H9 (cell line): ENCODE data around the gene ISLR2. TPM values are rescaled to one million over a fixed set of nuclear protein-coding genes. Genes with fewer than 3 reads are reported as not detected.
A peak's percentile ranks its signal among the peaks of the same experiment; 100 is the strongest.

ENCODE experiments used
- DNase-seq: peaks from one replicate; pipeline ENCODE4 v3.0.0-alpha.2; 2017
- H2AFZ ChIP-seq: one replicate; pipeline ENCODE4 v1.6.1; 2013; ENCODE audit warnings: mild to moderate bottlenecking, low read length, control low read depth, moderate library complexity
- H2AK5ac ChIP-seq: 2 replicates; pipeline ENCODE4 v1.6.1; 2013; ENCODE audit warnings: low read length, control low read depth, mixed read lengths; ENCODE audit not compliant: insufficient read length
- H2BK120ac ChIP-seq: one replicate; pipeline ENCODE4 v1.6.1; 2013; ENCODE audit warnings: low read depth, mild to moderate bottlenecking, low read length, control low read depth, inconsistent platforms; ENCODE audit not compliant: poor library complexity, severe bottlenecking
- H2BK12ac ChIP-seq: 2 replicates; pipeline ENCODE4 v1.6.1; 2013; ENCODE audit warnings: low read length, control low read depth, mixed read lengths, low read depth; ENCODE audit not compliant: insufficient read length
- H2BK15ac ChIP-seq: 2 replicates; pipeline ENCODE4 v1.6.1; 2013; ENCODE audit warnings: low read depth, low read length, control low read depth
- H2BK20ac ChIP-seq: one replicate; pipeline ENCODE4 v1.6.1; 2013; ENCODE audit warnings: low read depth, mild to moderate bottlenecking, low read length, control low read depth, inconsistent platforms; ENCODE audit not compliant: poor library complexity, severe bottlenecking
- H2BK5ac ChIP-seq: 2 replicates; pipeline ENCODE4 v1.6.1; 2013; ENCODE audit warnings: low read length, control low read depth, mixed read lengths; ENCODE audit not compliant: insufficient read length
- H3K14ac ChIP-seq: 2 replicates; pipeline ENCODE4 v1.6.1; 2013; ENCODE audit warnings: low read length, control low read depth; ENCODE audit not compliant: insufficient read depth
- H3K18ac ChIP-seq: 2 replicates; pipeline ENCODE4 v1.6.1; 2013; ENCODE audit warnings: low read depth, mild to moderate bottlenecking, mixed read lengths, low read length, control low read depth; ENCODE audit not compliant: insufficient read length
- H3K23ac ChIP-seq: 2 replicates; pipeline ENCODE4 v1.6.1; 2013; ENCODE audit warnings: low read length, control low read depth, mixed read lengths, low read depth; ENCODE audit not compliant: insufficient read length
- H3K23me2 ChIP-seq: 2 replicates; pipeline ENCODE4 v1.6.1; 2013; ENCODE audit warnings: low read depth, mild to moderate bottlenecking, mixed read lengths, low read length, control low read depth; ENCODE audit not compliant: insufficient read length, poor library complexity, severe bottlenecking
- H3K27ac ChIP-seq: 2 replicates; pipeline ENCODE4 v1.5.1; 2013; ENCODE audit warnings: low read length, control low read depth, mixed read lengths, low read depth; ENCODE audit not compliant: insufficient read length
- H3K27me3 ChIP-seq: 2 replicates; pipeline ENCODE4 v1.6.1; 2013; ENCODE audit warnings: low read length, control low read depth, inconsistent platforms; ENCODE audit not compliant: insufficient read depth
- H3K4ac ChIP-seq: 2 replicates; pipeline ENCODE4 v1.6.1; 2013; ENCODE audit warnings: low read depth, mild to moderate bottlenecking, control low read depth, inconsistent platforms, low read length, moderate library complexity
- H3K4me1 ChIP-seq: 2 replicates; pipeline ENCODE4 v1.6.1; 2013; ENCODE audit warnings: low read length, control low read depth, inconsistent platforms; ENCODE audit not compliant: insufficient read depth
- H3K4me2 ChIP-seq: 2 replicates; pipeline ENCODE4 v1.6.1; 2013; ENCODE audit warnings: low read length, control low read depth, mixed read lengths; ENCODE audit not compliant: insufficient read length, insufficient read depth
- H3K56ac ChIP-seq: 2 replicates; pipeline ENCODE4 v1.6.1; 2013; ENCODE audit warnings: low read depth, mild to moderate bottlenecking, mixed read lengths, low read length, control low read depth; ENCODE audit not compliant: insufficient read length
- H3K79me1 ChIP-seq: 2 replicates; pipeline ENCODE4 v1.6.1; 2013; ENCODE audit warnings: low read depth, mild to moderate bottlenecking, moderate library complexity, low read length, control low read depth, inconsistent platforms; ENCODE audit not compliant: insufficient read depth, poor library complexity, severe bottlenecking
- H3K79me2 ChIP-seq: 2 replicates; pipeline ENCODE4 v1.6.1; 2013; ENCODE audit warnings: low read length, control low read depth, inconsistent platforms; ENCODE audit not compliant: insufficient read depth
- H3K9ac ChIP-seq: 2 replicates; pipeline ENCODE4 v1.6.1; 2013; ENCODE audit warnings: low read length, control low read depth, mixed read lengths; ENCODE audit not compliant: insufficient read length; ENCODE audit errors: extremely low read depth
- H3K9me3 ChIP-seq: one replicate; pipeline ENCODE4 v1.6.1; 2013; ENCODE audit warnings: low read depth, low read length, inconsistent platforms; ENCODE audit not compliant: control insufficient read depth
- H3T11ph ChIP-seq: one replicate; pipeline ENCODE4 v1.6.1; 2013; ENCODE audit warnings: mild to moderate bottlenecking, low read length, control low read depth, inconsistent platforms
- H4K20me1 ChIP-seq: one replicate; pipeline ENCODE4 v1.6.1; 2013; ENCODE audit not compliant: control insufficient read depth, insufficient read length, insufficient read depth
- H4K5ac ChIP-seq: 2 replicates; pipeline ENCODE4 v1.6.1; 2013; ENCODE audit warnings: low read depth, mild to moderate bottlenecking, mixed read lengths, low read length, control low read depth; ENCODE audit not compliant: insufficient read length
- H4K8ac ChIP-seq: replicated peaks from 2 replicates; pipeline ENCODE4 v1.6.1; 2013; ENCODE audit warnings: low read length, control low read depth, mixed read lengths, low read depth; ENCODE audit not compliant: insufficient read length
- H4K91ac ChIP-seq: 2 replicates; pipeline ENCODE4 v1.6.1; 2013; ENCODE audit warnings: low read depth, mild to moderate bottlenecking, moderate library complexity, mixed read lengths, low read length, control low read depth; ENCODE audit not compliant: insufficient read length
- H3K27ac Mint-ChIP-seq, 3 experiments: 2 replicates in 2 of 3; 3 replicates in 1 of 3; pipeline ENCODE4 v1.8.0; 2020 to 2021; ENCODE audit warnings: mixed read lengths in 3 of 3, mild to moderate bottlenecking in 1 of 3, moderate library complexity in 1 of 3
- H3K27me3 Mint-ChIP-seq: 2 replicates; pipeline ENCODE4 v1.8.0; 2021; ENCODE audit warnings: low read depth, mild to moderate bottlenecking, moderate library complexity, mixed read lengths
- H3K36me3 Mint-ChIP-seq, 3 experiments: 2 replicates in 2 of 3; 3 replicates in 1 of 3; pipeline ENCODE4 v1.8.0; 2020 to 2021; ENCODE audit warnings: low read depth in 3 of 3, mixed read lengths in 3 of 3; ENCODE audit not compliant: insufficient read depth in 1 of 3
- H3K4me1 Mint-ChIP-seq, 2 experiments: 2 replicates each; pipeline ENCODE4 v1.8.0; 2020; ENCODE audit warnings: mixed read lengths in 2 of 2
- H3K4me3 Mint-ChIP-seq, 2 experiments: 2 replicates in 1 of 2; 3 replicates in 1 of 2; pipeline ENCODE4 v1.8.0; 2020 to 2021; ENCODE audit warnings: mild to moderate bottlenecking in 2 of 2, mixed read lengths in 2 of 2, moderate library complexity in 1 of 2
- H3K9me3 Mint-ChIP-seq, 2 experiments: 2 replicates in 1 of 2; 3 replicates in 1 of 2; pipeline ENCODE4 v1.8.0; 2020; ENCODE audit warnings: mild to moderate bottlenecking in 2 of 2, mixed read lengths in 2 of 2, moderate library complexity in 1 of 2
- CTCF ChIP-seq: fragments of 200-600 bp; sonication (generic); conservative IDR thresholded peaks from 3 replicates; pipeline ENCODE4 v1.8.0; 2021; ENCODE audit warnings: antibody characterized with exemption, mild to moderate bottlenecking
- WGBS: extraction: QIAGEN DNeasy Blood & Tissue Kit; methylation state at CpG from one replicate; pipeline ENCODE4 v1.1.7; 2013; ENCODE audit warnings: missing lambda C conversion rate, low lambda C conversion rate, mixed read lengths; ENCODE audit not compliant: insufficient read length; ENCODE audit errors: extremely low coverage; 5-methylcytosine and 5-hydroxymethylcytosine counted together
- total RNA-seq: library from RNA; stranded (reverse); gene quantifications from 2 replicates; pipeline ENCODE4 v1.2.1, GENCODE V29; 2021

ISLR2 gene
- total RNA-seq, 1 experiment from 2014 or later = 0.09 TPM

DNA sequence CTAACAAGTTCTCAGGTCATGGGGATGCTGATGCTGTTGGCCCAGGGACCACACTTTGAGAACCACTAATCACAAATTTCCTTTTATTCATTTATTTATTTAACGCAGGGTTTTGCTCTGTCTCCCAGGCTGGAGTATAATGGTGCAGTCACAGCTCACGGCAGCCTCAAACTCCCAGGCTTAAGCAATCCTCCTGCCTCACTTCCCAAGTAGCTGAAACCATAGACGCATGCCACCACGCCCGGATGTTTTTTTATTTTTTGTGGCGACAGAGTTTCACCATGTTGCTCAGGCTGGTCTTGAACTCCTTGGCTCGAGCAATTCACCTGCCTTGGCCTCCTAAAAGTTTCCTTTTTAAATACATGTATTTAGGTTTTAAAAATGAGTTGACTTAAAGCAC, 20.7 kb upstream of the ISLR2 start:
- H4K5ac ChIP-seq = no peak overlapping the region
- H2BK20ac ChIP-seq = no peak overlapping the region
- peaks cover 2 to 9% (median 4%) of the 10 kb centered on the region in 3 experiments; a peak in 4 of 7 replicates for H3K36me3 Mint-ChIP-seq
- no peaks in the 10 kb centered on the region for H4K20me1 ChIP-seq
- peaks cover 13% of the 10 kb centered on the region for H3K27me3 Mint-ChIP-seq
- no peak overlapping the region for H2AK5ac ChIP-seq
- no peak for TF ChIP-seq CTCF
- no CpG with 5 or more reads among the region's 7 CpGs for WGBS
- H3K4me2 ChIP-seq = no peak overlapping the region
- no peak overlapping the region for H3K4ac ChIP-seq
- peak overlapping the region in 1 of 3 experiments; percentile 63; a peak in 1 of 7 replicates for H3K27ac Mint-ChIP-seq
- no peak overlapping the region for H4K91ac ChIP-seq
- no peak overlapping the region for H4K8ac ChIP-seq
- no peak overlapping the region for H2BK120ac ChIP-seq
- H3K4me3 Mint-ChIP-seq = no peak overlapping the region
- H3K9me3 ChIP-seq = no peaks in the 10 kb centered on the region
- no peak for DNase-seq
- no peak overlapping the region for H3K14ac ChIP-seq
- H3K79me1 ChIP-seq = no peaks in the 10 kb centered on the region
- no peak overlapping the region for H2BK12ac ChIP-seq
- no peaks in the 10 kb centered on the region for H3K4me1 ChIP-seq
- H3K23ac ChIP-seq = no peak overlapping the region
- H2BK15ac ChIP-seq = no peak overlapping the region
- H3K27ac ChIP-seq = no peak overlapping the region
- no peaks in the 10 kb centered on the region for H3K27me3 ChIP-seq
- H2AFZ ChIP-seq = no peak overlapping the region
- H3T11ph ChIP-seq = no peak overlapping the region
- H3K79me2 ChIP-seq = no peaks in the 10 kb centered on the region
- H3K9ac ChIP-seq = no peak overlapping the region
- H3K4me1 Mint-ChIP-seq = no peaks in the 10 kb centered on the region
- H3K23me2 ChIP-seq = no peaks in the 10 kb centered on the region
- no peak overlapping the region for H2BK5ac ChIP-seq
- H3K18ac ChIP-seq = no peak overlapping the region
- H3K56ac ChIP-seq = no peak overlapping the region
- peaks cover 10% of the 10 kb centered on the region in 2 experiments; a peak in 4 of 5 replicates for H3K9me3 Mint-ChIP-seq
